ENCODE results near the gene AMBRA1. TPM values are rescaled to one million over a fixed set of nuclear protein-coding genes. Genes with fewer than 3 reads are reported as not detected.

AMBRA1 gene
- total RNA-seq, 1 donor: 23.7 TPM

GRCh38 chr11:46479601-46480000, 114.2 kb downstream of the AMBRA1 start:
- no peak for TF ChIP-seq CTCF (IDR thresholded peaks at IDR 0.05; ENCODE audit: insufficient read depth, low read depth, low read length)
- H3K4me3 ChIP-seq (ENCODE audit: low read depth, low read length): no peak overlapping the region
- no peak for DNase-seq (ENCODE audit: low read depth)

DNA sequence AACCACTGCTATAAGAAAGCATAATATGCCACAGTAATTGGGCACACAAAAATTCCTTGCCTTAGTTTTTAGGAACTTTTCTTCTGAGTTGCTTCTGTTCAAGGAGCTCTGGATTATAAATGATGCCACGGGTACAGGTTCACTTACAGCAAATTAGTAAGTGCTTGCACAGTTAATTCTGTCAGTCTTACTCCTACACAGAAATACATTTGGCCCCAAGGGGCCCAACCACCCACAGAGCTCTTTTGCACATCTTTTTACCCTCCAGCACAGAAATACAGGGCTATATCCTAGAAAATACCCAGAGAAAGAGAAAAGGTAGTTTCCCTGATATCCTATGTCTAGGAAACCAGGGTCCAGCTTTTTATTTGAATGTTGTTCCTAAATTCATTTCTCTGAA, 115.6 kb downstream of the AMBRA1 start:
- no peak for DNase-seq (ENCODE audit: low read depth)
- TF ChIP-seq CTCF (IDR thresholded peaks at IDR 0.05; ENCODE audit: insufficient read depth, low read depth, low read length): no peak
- no peak overlapping the region for H3K4me3 ChIP-seq (ENCODE audit: low read depth, low read length)

DNA sequence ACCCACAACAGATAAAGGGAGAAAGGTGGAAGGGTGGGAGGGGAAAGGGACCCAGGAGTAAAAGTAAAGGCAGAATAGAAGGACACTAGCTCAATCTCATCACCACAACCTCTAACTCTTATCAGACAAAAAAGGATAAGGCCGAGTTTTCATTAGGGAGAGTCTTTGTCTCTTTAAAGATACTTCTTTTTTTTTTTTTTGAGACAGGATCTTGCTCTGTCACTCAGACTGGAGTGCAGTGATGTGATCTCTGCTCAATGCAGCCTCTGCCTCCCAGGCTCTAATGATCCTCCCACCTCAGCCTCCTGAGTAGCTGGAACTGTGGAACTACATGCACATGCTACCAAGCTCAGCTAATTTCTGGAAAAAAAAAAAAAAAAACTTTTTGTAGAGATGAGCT, 116.7 kb downstream of the AMBRA1 start:
- DNase-seq (ENCODE audit: low read depth): no peak
- no peak for TF ChIP-seq CTCF (IDR thresholded peaks at IDR 0.05; ENCODE audit: insufficient read depth, low read depth, low read length)
- no peak overlapping the region for H3K4me3 ChIP-seq (ENCODE audit: low read depth, low read length)

DNA sequence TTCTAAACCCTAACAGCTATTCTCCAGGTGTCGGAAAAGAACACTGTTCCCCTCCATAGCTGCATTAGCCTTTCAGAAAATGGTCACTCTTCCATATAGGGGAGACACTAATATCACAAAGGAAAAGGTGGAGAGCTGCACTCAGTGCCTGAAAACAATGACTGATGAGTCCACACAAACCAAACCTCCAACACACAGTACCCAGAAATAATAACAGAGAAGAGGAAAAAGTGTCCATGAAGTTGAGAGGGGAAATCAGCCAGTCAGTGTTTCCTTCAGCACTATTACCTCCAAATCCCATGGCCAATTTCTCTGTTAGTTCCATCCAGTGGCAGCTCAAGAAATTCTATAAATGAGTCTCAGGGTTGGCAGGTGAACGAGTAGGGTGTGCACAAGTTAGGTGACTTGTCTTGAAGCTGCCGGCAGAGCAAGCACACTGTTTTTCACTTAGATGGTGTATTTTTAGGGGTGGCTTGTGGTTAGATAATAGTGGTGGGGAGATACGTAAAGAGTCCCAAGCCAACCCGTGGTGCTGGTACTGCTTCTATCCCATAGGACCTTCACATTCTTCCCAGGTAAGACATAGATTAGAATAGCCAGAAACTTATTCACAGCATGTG, 117.8 kb downstream of the AMBRA1 start:
- H3K4me3 ChIP-seq (ENCODE audit: low read depth, low read length): no peak overlapping the region
- TF ChIP-seq CTCF (IDR thresholded peaks at IDR 0.05; ENCODE audit: insufficient read depth, low read depth, low read length): no peak
- DNase-seq (ENCODE audit: low read depth): no peak

- TF ChIP-seq CTCF (IDR thresholded peaks at IDR 0.05; ENCODE audit: insufficient read depth, low read depth, low read length): no peak
- no peak for DNase-seq (ENCODE audit: low read depth)
- H3K4me3 ChIP-seq (ENCODE audit: low read depth, low read length): no peak overlapping the region
These were observed 118.5 kb downstream of the AMBRA1 start for GRCh38 chr11:46475051-46475925.

- DNase-seq (ENCODE audit: low read depth): no peak
- no peak overlapping the region for H3K4me3 ChIP-seq (ENCODE audit: low read depth, low read length)
- no peak for TF ChIP-seq CTCF (IDR thresholded peaks at IDR 0.05; ENCODE audit: insufficient read depth, low read depth, low read length)
These were observed 121.2 kb downstream of the AMBRA1 start for GRCh38 chr11:46472662-46472994.

All from fibroblast of villous mesenchyme (primary cell).